Activated CD4-positive, alpha-beta T cell treated with anti-CD3 and anti-CD28 coated beads, Interleukin-2, amount 10 ng/mL, durations not matched to agents 7 days and 5 days (primary cell): ENCODE measurements around the gene EPPIN. TPM values are rescaled to one million over a fixed set of nuclear protein-coding genes. Genes with fewer than 3 reads are reported as not detected.
"Not testable (repeated sequence)": the region's sequence is repeated elsewhere in the genome, so short reads cannot be mapped to it uniquely, and the experiment has no call there.

ENCODE experiments used
- CTCF ChIA-PET: fragments of 350-600 bp; sonication (Branson Sonifier 250); formaldehyde crosslinking; loops from one replicate; lab custom pipeline; 2021; ENCODE audit warnings: antibody characterized with exemption; lab: Charles Lee
- POLR2A ChIA-PET: fragments of 350-600 bp; sonication (Branson Sonifier 250); formaldehyde crosslinking; loops from one replicate; lab custom pipeline; 2021; ENCODE audit warnings: antibody characterized with exemption; lab: Charles Lee
- DNase-seq: peaks from one replicate; pipeline ENCODE4 v3.0.0-alpha.2; 2020
- H3K27ac Mint-ChIP-seq: one replicate; pipeline ENCODE4 v1.8.0; 2021; ENCODE audit warnings: mild to moderate bottlenecking, moderate library complexity, mixed read lengths
- H3K27me3 Mint-ChIP-seq: one replicate; pipeline ENCODE4 v1.8.0; 2021; ENCODE audit warnings: mixed read lengths
- H3K36me3 Mint-ChIP-seq: one replicate; pipeline ENCODE4 v1.8.0; 2021; ENCODE audit warnings: low read depth, mixed read lengths
- H3K4me1 Mint-ChIP-seq: one replicate; pipeline ENCODE4 v1.8.0; 2021; ENCODE audit warnings: mixed read lengths
- H3K4me3 Mint-ChIP-seq: one replicate; pipeline ENCODE4 v1.8.0; 2021; ENCODE audit warnings: mild to moderate bottlenecking, moderate library complexity, mixed read lengths
- H3K9me3 Mint-ChIP-seq: one replicate; pipeline ENCODE4 v1.8.0; 2021; ENCODE audit warnings: mixed read lengths
- total RNA-seq, 2 experiments: library from RNA; stranded (reverse); gene quantifications; one replicate each; pipeline ENCODE4 v1.2.3, GENCODE V29; 2021

The EPPIN gene
- total RNA-seq, 2 experiments from 2014 or later, result not detected

- Mint-ChIP-seq H3K4me3 (no peak overlapping the region), H3K9me3 (no peaks in the 10 kb centered on the region), H3K4me1 (no peaks in the 10 kb centered on the region), H3K27me3 (peaks cover 32% of the 10 kb centered on the region), H3K27ac (no peak overlapping the region), H3K36me3 (no peaks in the 10 kb centered on the region)
- POLR2A ChIA-PET, result interaction anchor here (0.6 kb wide), 1 partner anchor 73 kb away, joined by 3 read pairs; no protein-coding TSS in a partner anchor
- DNase-seq, result no peak
- CTCF ChIA-PET, result no interaction called here
Measured at GRCh38 chr20:45575931-45576330, 28.7 kb upstream of the EPPIN start.

- H3K27me3 Mint-ChIP-seq, result peaks cover 16% of the 10 kb centered on the region
- CTCF ChIA-PET, H3K9me3 Mint-ChIP-seq, H3K4me3 Mint-ChIP-seq, POLR2A ChIA-PET, H3K36me3 Mint-ChIP-seq, DNase-seq, H3K27ac Mint-ChIP-seq, H3K4me1 Mint-ChIP-seq: not testable (repeated sequence)
Measured at GRCh38 chr20:45569650-45570049, 22.4 kb upstream of the EPPIN start.

DNA sequence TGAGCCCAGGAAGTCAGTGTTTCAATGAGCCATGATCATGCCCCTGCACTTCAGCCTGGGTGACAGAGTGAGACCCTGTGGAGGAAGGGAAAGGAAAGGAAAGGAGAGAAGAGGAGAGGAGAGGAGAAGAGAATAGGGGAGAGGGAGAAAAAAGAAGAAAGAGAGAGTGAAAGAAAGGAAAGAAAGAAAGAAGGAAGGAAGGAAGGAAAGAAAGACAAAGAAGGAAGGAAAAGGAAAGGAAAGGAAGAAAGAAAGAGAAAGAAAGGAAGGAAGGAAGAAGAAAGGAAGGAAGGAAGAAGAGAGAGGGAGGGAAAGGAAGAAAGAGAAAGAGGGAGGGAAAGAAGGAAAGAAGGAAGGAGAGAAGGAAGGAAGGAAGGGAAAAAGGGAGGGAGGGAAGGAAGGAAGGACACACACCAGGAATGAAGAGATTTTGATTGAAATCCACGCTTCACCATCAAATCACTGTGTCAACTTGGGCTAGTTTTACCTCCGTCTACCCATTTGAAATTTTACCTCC, 17.6 kb upstream of the EPPIN start:
- DNase-seq, result no peak
- Mint-ChIP-seq H3K4me1 (no peaks in the 10 kb centered on the region), H3K9me3 (no peaks in the 10 kb centered on the region), H3K27ac (no peak overlapping the region), H3K36me3 (no peaks in the 10 kb centered on the region), H3K27me3 (peaks cover 7% of the 10 kb centered on the region), H3K4me3 (no peak overlapping the region)
- POLR2A ChIA-PET, result no interaction called here
- CTCF ChIA-PET, result no interaction called here

DNA sequence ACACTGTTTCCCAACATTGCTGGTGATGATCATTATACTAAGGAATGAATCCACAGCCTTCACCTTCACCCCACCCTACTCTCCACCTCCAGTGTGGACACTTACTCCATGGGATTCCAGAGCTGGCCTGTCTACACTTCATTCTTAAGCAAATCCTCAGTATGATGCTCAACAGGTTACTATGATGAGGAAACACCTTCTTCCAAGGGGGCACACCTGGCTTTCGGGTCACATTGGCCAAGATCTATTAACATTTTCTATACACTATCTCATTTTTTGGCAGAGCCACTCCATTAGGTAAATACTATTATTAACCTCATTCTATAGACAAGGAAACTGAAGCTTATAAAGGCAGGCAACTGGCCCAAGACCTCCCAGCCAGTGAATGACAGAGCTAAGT, 8.0 kb upstream of the EPPIN start:
- H3K4me3 Mint-ChIP-seq, result no peak overlapping the region
- H3K27me3 Mint-ChIP-seq, result peaks cover 7% of the 10 kb centered on the region
- H3K27ac Mint-ChIP-seq, result no peak overlapping the region
- H3K36me3 Mint-ChIP-seq, result no peaks in the 10 kb centered on the region
- DNase-seq, result no peak
- ChIA-PET CTCF (no interaction called here), POLR2A (no interaction called here)
- H3K4me1 Mint-ChIP-seq, result no peaks in the 10 kb centered on the region
- no peaks in the 10 kb centered on the region for H3K9me3 Mint-ChIP-seq

DNA sequence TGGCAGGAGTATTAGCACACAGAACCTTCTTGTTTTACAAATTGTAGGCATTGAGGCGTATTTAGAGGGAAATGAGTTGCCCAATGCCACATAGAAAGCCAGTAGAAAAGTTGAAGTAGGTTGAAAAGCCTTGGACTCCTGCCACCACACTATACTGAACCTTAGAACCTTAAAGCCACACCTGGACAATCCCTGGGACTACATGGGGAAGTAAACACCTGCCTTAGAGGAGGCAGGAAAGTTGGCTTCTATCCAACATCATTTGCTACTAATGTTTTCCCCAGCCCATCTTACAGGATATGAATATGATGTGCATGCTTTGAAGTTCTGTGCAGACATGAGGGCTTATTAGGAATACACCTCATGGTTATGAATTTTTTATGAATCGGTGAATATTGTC, 5.3 kb upstream of the EPPIN start:
- no peak overlapping the region for H3K27ac Mint-ChIP-seq
- H3K4me3 Mint-ChIP-seq, result no peak overlapping the region
- H3K27me3 Mint-ChIP-seq, result peaks cover 10% of the 10 kb centered on the region
- DNase-seq, result no peak
- H3K4me1 Mint-ChIP-seq, result no peaks in the 10 kb centered on the region
- POLR2A ChIA-PET, result no interaction called here
- CTCF ChIA-PET, result no interaction called here
- no peaks in the 10 kb centered on the region for H3K9me3 Mint-ChIP-seq
- no peaks in the 10 kb centered on the region for H3K36me3 Mint-ChIP-seq

DNA sequence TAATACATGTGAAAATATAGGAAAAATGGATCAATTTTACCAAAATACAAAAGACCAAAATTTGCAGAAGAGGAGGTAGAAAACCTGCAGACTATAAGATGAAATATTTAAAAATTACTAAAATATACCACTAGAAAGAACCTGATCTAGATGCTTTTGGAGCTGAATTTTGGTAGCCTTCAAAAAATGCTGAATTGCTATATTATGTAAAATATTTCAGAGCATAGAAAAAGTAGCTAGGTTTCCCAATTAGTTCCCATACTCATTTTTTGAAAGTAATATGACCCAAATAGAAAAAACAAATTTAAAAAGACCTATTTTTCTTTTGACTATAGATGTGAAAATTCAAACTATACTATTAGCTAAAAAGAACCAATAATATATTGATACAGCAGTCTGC, 3.6 kb upstream of the EPPIN start:
- POLR2A ChIA-PET, result no interaction called here
- CTCF ChIA-PET, result no interaction called here
- Mint-ChIP-seq H3K27me3 (peaks cover 16% of the 10 kb centered on the region), H3K9me3 (no peaks in the 10 kb centered on the region), H3K36me3 (no peaks in the 10 kb centered on the region), H3K27ac (no peak overlapping the region), H3K4me3 (no peak overlapping the region), H3K4me1 (no peaks in the 10 kb centered on the region)
- no peak for DNase-seq

GRCh38 chr20:45548410-45548809, 1.2 kb upstream of the EPPIN start:
- H3K27me3 Mint-ChIP-seq, result peaks cover 29% of the 10 kb centered on the region
- H3K4me3 Mint-ChIP-seq, result no peak overlapping the region
- no peaks in the 10 kb centered on the region for H3K9me3 Mint-ChIP-seq
- no peak for DNase-seq
- H3K36me3 Mint-ChIP-seq, result no peaks in the 10 kb centered on the region
- ChIA-PET CTCF (interaction anchor here (0.6 kb wide), 1 partner anchor 66 kb away, joined by 5 read pairs; no protein-coding TSS in a partner anchor), POLR2A (no interaction called here)
- no peaks in the 10 kb centered on the region for H3K4me1 Mint-ChIP-seq
- H3K27ac Mint-ChIP-seq, result no peak overlapping the region

DNA sequence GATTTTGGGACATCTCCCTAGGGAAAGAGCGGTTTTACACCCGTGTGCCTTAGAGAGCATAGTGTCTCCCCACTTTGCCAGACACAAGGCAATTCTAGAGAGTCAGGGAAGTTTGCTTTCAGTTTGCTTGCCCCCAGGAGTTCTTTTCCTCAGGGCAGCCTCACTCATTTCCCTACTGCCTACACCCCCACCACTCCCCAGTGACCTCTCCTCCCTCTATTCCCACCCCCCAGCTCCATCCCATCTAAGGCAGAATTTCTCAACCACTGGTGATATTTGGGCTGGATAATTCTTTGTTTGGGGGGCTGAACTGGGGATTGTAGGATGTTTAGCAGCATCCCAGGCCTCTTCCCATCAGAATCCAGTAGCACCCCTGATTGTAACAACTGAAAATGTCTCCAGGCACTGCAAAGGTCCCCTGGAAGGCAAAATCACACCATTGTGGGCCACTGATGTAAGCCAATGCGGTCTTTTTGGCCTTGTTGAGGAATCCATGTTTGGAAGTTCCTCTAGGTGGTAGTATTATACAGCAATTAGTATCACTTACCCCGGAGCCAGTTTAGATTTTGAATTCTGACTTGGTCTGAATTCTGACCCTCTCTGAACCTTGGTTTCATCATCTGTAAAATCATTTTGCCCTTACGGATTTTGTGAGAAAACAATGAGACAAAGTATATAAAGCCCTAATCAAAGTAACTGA, 1.3 kb downstream of the EPPIN start:
- H3K9me3 Mint-ChIP-seq, result no peaks in the 10 kb centered on the region
- no peaks in the 10 kb centered on the region for H3K4me1 Mint-ChIP-seq
- ChIA-PET CTCF (no interaction called here), POLR2A (no interaction called here)
- peaks cover 35% of the 10 kb centered on the region for H3K27me3 Mint-ChIP-seq
- no peak overlapping the region for H3K4me3 Mint-ChIP-seq
- no peaks in the 10 kb centered on the region for H3K36me3 Mint-ChIP-seq
- DNase-seq, result no peak
- no peak overlapping the region for H3K27ac Mint-ChIP-seq

DNA sequence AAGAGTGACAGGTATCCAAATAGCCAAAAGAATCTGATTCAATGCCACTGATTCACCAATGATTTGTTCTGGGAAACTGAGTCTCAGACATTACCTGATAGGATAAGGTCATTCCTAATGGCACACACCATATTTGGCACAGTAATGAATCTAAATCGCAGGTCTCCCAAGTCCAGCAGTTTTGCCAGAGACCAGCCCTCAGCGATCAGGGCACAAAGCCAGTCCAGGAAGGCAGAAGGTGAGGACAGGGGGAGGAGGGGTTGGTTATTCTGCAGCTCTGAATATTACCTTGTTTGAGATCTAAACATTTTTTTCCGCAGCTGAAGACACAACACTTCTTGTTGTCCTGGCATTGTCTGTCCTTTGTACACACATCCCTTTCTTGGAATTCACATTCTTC, 1.9 kb downstream of the EPPIN start:
- peaks cover 34% of the 10 kb centered on the region for H3K27me3 Mint-ChIP-seq
- POLR2A ChIA-PET, result no interaction called here
- no peaks in the 10 kb centered on the region for H3K36me3 Mint-ChIP-seq
- CTCF ChIA-PET, result no interaction called here
- H3K4me3 Mint-ChIP-seq, result no peak overlapping the region
- no peaks in the 10 kb centered on the region for H3K9me3 Mint-ChIP-seq
- H3K27ac Mint-ChIP-seq, result no peak overlapping the region
- no peak for DNase-seq
- no peaks in the 10 kb centered on the region for H3K4me1 Mint-ChIP-seq

DNA sequence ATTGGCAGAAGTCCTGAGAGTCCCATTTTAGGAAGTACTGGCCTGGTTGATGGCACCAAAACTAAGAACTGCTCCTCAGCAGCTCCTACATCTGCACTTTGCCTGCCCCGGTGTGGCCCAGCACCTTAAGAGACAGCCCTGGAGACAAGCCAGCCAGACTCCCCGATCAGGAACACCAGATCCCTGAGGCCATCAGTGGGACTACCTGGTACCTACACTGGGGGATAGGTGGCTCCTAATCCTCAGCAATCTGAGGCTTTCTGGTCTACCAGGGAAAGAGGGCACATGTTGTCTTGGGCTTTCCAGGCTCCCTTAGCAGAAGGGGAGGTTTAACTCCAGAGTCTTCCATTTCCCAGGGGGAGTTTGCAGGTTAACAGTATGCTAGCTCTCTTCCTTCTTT, 7.8 kb downstream of the EPPIN start, which contains the start of gene WFDC6:
Gene WFDC6, minus strand, starts transcription at position 101 of the 400 bp plus-strand sequence. Its CDS starts 75 bp downstream, at position 26.
- no peak within 1 kb of the TSS for H3K4me3 Mint-ChIP-seq
- no peaks in the 10 kb centered on the region for H3K4me1 Mint-ChIP-seq
- POLR2A ChIA-PET, result no interaction called here
- no peaks in the 10 kb centered on the region for H3K36me3 Mint-ChIP-seq
- CTCF ChIA-PET, result no interaction called here
- peaks cover 21% of the 10 kb centered on the region for H3K27me3 Mint-ChIP-seq
- H3K27ac Mint-ChIP-seq, result no peak within 1 kb of the TSS
- DNase-seq, result no peak
- no peaks in the 10 kb centered on the region for H3K9me3 Mint-ChIP-seq

- Mint-ChIP-seq H3K9me3 (no peaks in the 10 kb centered on the region), H3K27me3 (peaks cover 14% of the 10 kb centered on the region), H3K36me3 (no peaks in the 10 kb centered on the region), H3K4me3 (no peak overlapping the region), H3K27ac (no peak overlapping the region), H3K4me1 (no peaks in the 10 kb centered on the region)
- DNase-seq, result no peak
- ChIA-PET POLR2A (no interaction called here), CTCF (no interaction called here)
Measured at GRCh38 chr20:45538209-45538799, 8.9 kb downstream of the EPPIN start.

DNA sequence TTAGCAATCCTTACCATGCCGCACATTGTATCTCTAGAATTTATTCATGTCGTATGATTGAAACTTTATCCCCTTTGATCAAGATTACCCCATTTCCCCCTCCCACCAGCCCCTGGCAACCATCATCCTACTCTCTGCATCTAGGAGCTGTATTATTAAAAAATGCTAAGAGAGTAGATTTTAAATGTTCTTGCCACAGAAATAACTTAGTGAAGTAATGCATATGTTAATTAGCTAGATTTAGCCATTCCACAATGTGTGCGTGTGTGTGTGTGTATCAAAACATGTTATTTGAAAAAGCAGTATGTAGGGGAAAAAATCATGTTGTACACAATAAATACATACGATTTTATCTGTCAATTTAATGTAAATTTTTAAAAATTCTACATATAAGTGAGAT, 19.9 kb downstream of the EPPIN start:
- ChIA-PET CTCF (interaction anchor here (0.6 kb wide), 1 partner anchor 94 kb away, joined by 5 read pairs; no protein-coding TSS in a partner anchor), POLR2A (no interaction called here)
- Mint-ChIP-seq H3K4me1 (no peaks in the 10 kb centered on the region), H3K4me3 (no peak overlapping the region), H3K9me3 (no peaks in the 10 kb centered on the region), H3K27ac (no peak overlapping the region), H3K36me3 (no peaks in the 10 kb centered on the region), H3K27me3 (peaks cover 25% of the 10 kb centered on the region)
- no peak for DNase-seq

DNA sequence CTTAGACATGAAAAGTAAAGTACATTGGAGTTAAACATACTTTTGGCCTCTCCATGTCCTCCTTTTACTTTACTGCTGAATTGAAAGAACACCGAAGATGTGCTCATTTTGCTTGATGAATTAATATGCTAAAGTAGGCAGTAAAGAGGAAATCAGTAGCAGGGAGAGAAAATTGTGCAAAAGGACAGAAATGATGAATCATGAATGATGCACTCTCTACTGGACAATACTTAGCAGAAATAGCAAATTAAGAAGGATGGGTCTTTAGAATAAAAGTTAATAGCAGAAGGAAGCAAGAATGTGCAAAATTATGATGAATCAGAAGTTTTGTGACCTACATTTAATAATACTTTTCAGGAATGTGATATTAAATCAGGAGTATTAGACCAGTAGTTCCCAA, 23.4 kb downstream of the EPPIN start:
- Mint-ChIP-seq H3K4me1 (no peaks in the 10 kb centered on the region), H3K4me3 (no peak overlapping the region), H3K9me3 (no peaks in the 10 kb centered on the region), H3K27ac (no peak overlapping the region), H3K36me3 (no peaks in the 10 kb centered on the region), H3K27me3 (peaks cover 24% of the 10 kb centered on the region)
- CTCF ChIA-PET, result no interaction called here
- no peak for DNase-seq
- POLR2A ChIA-PET, result no interaction called here
